Ureter (tissue), 1 donor: ENCODE measurements around the gene CDH23. TPM values are rescaled to one million over a fixed set of nuclear protein-coding genes. Genes with fewer than 3 reads are reported as not detected.

Source experiments
- DNase-seq: peaks from one replicate; pipeline ENCODE4 v3.0.0-alpha.2; 2020; ENCODE audit warnings: low spot score
- total RNA-seq: library from RNA; stranded (reverse); gene quantifications from one replicate; pipeline ENCODE4 v1.2.4, GENCODE V29; 2023
- donor health status: DM: yes; HTN: yes; CAD: no.

The CDH23 gene
- total RNA-seq, 1 donor from 2014 or later = 79.3 TPM

DNA sequence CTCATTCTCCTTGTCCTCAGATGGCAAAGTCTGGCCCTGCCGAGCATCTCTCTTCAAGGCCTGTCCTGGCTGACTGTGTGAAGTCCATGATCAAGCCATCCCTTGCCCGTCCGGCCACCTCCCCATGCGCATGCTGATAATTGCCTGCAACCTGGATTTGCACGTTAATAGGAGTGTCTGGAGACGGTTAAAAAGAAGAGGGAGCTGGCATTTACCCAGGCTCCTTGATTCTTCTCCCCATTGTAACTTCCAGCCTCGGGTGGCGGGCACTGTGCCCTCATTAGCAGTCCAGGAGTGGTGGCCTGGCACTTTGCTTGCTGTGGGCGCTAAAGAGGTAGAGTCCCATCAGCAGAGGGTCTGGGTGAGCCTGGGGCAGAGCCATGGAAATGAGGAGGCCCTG lies 165.5 kb downstream of the CDH23 start:
- DNase-seq = no peak

DNA sequence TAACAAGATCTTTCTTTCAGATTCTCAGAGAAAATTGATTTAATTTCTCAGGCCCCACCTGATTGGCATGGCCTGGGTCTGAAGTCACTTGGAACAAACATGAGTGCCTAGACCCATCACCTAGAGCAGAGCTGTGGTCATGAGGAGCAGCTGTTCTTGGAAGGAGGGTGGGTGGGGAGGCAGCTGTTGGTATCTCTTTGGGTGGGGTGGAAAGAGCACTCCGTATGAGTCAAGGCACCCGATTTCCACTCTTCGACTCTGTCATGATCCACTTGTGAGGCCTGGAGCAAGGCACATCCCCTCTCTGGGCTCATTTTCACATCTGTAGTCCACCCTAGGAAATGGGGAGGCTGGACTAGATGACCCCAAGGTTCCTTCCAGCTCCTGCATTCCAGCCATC lies 166.2 kb downstream of the CDH23 start:
- DNase-seq = no peak

DNA sequence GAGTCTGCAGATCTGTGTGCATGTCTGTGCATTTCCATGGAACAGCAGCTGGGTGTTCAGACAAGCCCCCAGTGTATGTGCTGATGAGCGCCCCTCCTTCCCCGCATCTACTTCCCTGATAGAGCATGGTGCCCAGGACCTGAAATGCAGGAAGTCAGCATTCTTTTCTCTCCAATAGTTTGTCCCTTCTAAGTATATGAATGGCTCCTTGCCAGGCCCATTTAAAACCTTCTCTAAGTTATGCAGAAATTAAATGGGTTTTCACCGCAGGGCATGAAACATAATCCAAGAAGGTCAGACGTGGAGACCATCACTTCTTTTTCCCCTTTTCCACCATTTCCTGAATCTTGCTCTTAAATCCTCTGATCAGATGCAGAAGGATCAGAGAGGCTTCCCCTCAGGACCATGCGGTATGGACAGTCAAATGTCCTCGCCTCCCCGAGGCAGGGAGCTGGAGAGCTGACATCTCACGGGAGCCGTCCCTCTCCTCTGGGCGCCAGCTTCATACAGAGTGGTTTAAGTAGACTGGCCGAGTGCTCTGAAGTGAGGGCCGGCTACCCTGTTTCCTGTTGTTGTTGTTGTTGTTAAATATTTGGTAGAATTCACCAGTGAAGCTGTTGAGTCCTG lies 167.6 kb downstream of the CDH23 start:
- DNase-seq = no peak

DNA sequence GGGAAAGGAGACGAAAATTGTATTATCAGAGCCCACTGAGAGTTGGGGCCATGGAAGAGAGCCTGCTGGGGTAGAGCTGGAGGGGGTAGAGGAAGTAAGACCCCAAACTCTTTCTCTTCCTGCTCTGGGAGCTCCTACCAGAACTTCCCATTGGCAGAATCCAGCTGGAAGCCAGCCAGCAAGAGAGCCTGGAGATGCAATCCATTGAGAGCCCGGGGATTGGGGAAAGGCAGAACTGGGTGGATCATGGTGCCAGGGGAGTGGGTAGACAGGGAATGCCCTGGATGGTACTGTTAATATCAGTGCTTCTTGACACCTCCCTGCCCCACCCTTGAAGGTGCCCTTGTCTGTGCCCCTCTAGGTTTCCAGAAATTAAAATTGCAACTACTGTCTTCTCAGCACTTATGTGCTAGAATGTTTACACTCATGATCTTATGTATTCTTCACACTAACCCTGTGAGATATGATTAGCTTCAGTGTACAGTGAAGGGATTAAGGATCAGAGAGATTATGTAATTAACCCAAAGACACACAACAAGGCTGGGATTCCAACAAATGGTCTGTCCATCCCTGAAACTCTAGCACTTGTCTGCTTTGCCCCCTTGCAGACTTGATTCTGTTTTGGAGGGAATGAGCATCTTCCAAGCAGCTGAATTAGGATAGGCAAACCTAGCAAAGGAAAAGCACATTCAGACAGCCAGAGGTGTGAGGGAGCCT lies 168.7 kb downstream of the CDH23 start:
- DNase-seq = no peak

DNA sequence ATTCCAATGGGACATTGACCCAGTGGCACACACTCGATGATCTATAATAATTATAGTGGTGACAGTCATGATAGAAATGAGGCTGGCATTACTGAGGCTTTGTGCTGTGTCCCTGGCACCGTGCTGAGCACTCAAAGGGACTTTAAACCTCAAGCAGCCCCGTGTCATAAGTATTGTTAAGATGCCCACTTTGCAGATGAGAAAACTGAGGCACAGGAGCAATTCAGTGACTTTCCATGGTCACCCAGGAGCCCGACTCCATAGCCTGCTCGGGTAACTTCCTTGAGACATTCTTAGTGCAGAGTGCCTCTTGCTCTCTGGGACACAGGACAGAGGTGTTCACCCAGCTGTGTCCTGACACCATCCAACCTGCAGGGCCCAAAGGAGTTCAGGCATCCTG lies 170.3 kb downstream of the CDH23 start:
- no peak for DNase-seq

DNA sequence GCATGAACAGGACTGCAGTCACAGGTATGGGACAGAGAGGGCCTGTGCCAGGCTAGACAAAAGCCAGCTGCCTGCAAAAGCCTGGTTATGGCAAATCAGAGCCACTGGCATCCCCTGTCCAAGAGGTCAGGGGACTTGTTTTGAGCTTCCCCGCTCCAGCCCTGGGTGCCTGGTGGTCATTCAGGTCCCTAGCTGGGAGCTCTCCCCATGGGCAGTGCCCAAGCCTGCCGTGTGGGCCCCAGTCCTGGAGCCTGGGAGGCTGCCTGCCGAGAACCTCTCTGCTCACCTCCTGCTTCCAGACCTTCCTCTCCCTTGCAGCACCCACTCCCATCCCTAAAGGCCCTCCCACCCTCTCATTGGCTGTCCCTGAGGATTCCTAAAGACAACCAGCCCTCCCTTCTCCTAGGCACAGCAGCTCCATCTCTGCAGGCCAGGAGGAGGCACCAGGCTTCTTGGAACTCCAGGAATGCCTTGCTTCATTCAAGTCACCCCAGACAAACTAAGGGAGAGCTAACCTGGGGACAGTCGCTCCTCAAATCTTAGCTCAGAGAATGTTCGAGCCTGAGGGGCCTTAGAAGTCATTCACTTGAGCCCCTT lies 172.3 kb downstream of the CDH23 start:
- no peak for DNase-seq

DNA sequence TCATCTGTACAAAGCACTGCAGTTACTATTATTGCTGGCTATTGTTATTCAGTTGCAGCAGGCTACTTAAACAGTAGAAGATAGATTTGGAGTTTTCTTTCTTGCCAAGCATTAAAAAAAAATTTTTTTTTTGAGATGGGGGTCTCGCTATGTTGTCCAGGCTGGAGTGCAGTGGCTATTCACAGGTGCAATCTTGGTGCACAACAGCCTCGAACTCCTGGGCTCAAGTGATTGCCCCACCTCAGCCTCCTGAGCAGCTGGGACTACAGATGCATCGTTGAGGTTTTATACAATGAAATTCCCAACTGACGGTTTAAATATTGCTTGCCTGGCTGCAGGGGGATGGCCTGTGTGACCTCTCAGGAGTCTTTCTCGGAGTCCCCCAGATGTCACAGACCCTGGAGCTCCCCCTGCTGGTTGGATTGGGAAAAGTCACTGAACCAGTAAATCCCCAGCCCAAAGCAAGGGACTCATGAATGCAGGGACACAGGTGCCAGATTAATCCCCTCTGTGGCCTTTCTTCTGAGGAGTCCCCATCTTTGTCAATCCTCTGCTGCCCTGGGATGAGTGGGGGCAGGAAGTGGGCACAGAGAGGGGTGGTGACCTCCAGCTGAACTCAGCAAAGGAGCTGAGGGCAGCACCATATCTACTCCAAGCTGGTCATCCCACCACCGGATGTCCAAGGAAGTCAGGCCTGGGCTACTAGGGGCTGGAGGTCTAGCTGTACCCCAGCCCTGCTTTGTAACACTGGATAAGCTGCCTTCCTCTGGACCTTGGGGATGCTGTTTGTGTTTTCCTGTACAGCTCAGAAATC lies 173.3 kb downstream of the CDH23 start:
- peak; percentile 85 for DNase-seq

DNA sequence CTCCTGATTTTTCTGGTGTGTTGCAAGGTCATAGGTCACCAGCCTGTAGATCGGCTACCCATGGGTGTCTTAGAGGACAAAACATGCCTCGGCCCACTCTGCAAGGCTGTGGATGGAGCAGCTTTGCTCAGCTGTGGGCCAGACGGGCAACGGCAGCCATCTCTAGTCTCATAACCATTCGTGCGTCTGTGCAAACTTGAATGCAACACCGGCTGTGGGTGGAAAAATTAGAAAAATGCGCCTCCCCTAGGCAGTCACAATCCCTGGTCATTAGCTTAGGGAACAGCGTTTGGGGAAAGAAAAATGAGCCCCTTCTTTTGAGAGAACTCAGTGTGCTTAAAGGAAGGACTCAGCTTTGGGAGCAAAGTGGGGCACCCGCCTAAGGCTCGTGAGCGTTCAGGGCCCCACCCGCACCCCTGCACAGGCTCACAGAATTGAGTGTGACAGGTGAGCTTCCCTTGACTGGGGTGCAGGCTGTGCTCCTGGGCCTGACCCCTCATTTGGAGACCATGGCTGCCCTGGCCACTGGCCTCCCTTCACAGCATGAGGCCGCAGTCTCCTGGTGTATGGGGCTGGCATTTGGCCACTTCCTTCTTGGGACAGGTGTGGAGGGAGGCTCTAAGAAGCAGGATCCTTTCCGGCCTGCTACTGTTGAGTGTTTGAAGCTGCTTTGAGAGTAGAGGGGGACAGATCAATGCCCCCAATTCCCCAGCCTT lies 174.9 kb downstream of the CDH23 start:
- DNase-seq = no peak

DNA sequence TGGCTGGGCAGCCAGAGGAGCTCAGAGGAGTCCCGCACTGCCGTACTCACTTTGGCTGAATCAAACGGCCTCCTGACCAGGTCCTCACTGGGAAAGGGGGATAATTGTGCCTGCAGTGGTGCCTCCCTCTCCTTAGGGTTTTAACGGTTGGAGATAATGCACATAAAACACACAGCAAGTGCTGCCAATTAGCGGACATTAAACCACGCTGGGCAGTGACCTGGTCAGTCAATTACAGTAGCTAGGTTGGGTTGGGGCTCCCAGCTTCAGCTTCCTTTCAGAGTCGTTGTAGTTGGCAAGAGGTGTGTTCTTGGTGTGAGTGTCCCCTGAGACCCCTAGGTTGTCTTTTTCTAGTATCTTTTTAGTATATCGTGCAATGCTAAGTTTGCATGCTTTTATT lies 176.2 kb downstream of the CDH23 start:
- DNase-seq = no peak

DNA sequence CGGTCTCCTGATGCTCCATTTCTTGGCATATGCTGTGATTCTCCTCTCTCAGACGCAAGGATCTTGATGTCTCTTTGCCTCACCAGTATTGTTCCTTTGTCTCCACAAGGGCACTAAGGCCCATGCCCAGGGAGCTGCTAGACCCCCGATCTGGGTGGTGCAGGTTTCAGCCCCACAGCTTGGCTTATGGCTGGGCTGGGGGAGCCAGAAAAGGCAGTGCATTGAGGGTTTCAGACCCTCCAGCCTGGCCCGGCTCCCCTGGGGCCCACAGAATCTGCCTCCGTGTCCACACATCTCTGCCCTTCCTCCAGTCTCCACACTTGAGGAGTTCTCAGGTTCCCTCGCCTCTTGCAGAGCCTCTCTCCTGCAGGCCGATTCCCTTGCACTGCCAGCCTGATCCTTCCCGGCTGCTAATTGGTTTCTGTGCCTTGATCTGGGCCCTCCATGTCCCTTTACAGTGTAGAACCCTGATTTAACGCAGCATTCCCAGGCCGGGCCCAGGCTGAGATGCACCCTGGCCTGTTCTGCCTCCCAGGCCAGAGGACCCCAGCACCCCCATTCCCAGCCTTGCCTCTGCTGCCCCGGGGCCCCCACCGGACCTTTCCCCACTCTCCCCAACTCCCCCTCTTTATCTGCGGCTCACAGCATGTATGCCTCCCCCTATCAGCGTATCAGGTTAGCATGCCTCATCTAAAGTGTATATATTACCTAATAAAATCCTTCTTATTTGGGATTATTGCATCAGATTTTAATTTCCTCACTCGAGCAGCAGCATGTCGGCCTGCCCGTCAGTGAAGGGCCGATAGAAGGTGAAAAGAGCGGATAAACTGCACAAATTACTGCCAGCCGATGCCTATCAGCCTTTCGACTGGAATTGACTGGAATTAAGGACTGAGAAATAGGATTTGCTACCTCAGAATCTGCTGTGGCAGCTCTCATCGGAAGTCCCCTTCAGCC lies 177.1 kb downstream of the CDH23 start:
- no peak for DNase-seq

DNA sequence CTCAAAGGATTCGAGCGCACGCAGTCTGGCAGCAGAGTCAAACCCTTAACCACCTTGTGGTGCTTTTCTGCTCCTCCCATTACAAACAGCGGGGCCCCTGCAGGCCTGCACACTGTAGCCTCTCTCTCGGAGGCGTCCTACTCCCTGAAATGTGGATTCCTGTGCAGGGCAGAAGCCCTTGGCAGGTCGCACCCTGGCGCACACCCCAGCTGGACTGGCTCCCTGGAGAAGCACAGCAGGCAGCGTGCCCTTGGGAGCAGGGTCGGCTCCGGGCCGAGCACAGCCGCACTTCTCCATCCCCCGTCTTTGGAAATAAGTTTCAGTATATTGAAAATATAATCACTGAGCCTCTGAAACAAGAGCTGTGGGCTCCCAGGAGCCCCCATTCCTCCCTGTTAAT lies 178.7 kb downstream of the CDH23 start:
- DNase-seq = peak; percentile 53

DNA sequence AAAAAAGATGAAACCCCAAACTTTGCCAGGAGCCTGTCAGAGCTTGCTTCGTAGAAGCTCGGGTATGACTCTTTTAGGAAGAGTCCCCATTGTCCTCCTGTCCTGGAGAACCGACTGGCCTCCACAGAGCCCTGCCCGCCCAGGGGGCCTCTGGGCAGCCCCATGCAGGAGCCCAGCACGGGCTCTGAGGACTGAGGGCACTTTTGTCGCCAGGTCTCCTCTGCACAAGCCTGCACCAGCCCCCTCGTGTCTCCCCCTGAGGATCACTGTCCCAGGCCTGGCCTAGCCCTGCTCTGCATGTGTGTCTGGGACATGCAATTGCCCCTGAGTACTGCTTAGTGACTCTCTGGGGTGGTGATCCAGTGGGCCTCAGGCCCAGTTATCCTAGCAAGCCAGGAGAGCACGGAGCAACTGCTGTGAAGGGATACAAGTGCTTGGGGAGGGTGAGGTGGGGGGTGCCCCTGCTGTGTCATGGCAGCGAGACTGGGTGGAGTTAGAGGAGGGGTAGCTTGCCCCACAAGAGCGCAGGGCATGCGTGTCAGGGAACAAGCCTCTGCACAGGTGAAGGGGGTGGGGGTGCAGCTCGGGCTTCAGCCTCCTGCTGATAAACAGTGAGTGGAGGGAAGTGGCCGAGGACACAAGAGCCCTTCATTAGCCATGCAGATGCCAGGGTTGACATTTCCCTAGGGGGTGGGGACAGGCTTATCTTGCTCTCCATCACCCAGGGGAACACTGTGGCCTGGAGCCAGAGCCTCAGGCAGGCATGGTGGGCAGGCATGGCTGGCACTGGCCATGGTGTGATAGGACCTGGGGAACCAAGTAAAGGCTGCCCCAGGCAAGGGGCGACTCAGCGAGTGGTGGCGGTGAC lies 179.4 kb downstream of the CDH23 start:
- no peak for DNase-seq

DNA sequence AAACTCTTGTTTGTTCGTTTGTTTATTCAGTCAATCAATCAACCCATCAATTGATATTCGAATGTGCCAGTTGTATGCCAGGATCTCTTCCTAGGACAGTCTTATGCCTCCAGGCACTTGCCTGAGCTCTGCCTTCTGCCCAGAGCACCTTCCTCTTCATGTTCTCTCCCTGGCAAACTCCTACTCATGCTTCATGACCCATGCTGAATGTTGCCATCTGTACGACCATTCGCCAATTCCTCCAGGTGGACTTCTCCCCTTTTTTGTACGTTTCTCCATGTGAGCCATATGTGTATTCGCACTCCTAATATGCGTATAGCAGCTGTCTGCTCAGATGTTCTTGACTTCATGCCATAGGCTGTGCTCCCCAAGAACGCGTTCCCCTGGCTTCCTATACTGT lies 180.1 kb downstream of the CDH23 start:
- DNase-seq = no peak

DNA sequence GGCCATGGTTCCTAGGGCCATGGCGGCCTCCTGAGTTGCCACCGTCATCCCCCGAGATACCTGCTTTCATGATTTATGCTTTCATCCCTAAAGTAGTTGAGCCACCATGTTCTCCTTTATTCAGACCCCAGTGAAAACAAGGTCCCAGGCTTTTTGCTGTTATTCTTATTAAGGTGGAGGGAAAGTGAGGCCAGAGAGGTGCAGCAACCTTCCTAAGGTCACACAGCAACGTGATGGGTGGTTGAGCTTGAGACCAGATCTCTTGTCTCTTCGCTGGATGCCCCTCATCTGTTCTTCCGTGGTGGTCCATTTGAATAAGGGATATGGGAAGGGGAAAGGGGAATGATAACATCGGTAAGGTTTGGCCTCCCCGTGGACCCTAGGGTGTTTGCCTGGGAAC lies 180.6 kb downstream of the CDH23 start:
- DNase-seq = no peak

DNA sequence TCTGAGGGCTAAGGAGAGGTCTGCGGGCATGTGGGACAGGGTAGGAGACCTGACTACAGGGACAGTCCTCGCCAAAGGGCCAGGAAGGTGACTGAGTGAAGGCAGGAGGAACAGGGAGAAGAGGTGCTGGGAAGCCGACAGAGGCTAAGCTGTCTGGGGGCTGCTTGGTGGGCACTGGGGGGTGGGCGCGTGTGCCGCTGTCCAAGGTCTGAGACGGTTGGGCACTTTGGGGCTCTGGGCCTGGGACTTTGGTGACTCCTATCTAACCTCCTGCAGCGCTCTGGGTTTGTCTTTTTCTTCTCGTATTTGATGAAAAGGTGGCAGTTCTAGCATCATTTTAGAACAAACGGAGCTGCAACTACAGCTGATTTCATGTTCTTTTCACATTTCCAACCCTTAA lies 181.3 kb downstream of the CDH23 start:
- DNase-seq = no peak

DNA sequence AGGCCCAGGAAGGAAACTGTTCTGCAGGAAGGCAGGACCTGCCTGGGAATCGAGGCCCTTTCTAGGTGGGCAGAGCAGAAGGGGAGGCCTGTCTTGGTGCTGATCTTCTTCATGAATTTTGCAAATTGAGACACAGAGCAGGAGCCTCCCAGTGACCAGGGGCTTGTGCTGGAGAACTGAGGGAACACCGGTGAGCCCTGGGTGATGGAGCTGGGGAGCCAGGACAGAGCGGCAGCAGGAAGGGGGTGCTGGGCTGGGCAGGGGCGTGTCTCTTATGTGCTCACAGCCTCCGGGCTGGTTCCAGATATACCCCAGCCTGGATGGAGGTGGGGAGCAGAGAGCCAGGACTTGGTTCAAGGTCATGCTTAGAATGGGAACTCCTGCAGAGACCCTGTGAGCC lies 182.9 kb downstream of the CDH23 start:
- DNase-seq = no peak

DNA sequence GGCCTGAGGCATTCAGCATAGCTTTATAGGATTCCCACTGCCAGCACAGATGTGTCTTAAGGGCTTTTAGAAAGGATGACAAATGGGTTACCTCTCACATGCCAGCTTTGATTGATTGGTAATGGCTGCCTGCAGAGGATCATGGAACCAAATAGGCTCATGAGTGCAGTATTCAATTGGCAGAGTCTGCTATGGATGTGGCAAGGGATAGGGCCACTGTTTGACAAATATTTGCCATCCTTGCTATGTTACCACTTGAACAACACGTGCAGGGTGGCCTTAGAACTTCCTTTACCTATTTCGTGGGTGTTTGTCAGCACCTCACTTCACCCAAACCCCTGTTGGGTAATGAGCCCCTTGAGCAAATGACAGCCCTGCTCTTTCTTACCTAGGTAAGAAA lies 183.7 kb downstream of the CDH23 start:
- no peak for DNase-seq

DNA sequence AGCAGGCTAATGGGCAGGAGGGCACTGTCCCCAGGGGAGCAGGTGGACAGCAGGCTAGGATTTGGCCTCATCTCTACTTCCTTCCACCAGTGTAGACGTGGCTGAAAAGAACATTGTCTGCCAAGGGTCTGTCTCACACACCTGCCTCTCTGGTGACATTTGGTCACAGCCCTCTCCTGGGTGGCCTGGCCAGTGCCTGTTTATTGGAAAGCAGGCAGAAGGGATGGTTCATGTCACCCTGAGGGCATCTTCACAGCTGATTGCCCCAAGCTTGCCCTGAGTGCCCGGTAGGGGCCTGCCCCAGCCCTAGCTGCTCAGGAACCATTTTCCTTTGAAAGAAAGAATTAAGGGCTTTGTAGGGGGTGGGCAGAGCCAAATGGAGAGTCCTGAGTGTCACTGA lies 184.2 kb downstream of the CDH23 start:
- DNase-seq = no peak

DNA sequence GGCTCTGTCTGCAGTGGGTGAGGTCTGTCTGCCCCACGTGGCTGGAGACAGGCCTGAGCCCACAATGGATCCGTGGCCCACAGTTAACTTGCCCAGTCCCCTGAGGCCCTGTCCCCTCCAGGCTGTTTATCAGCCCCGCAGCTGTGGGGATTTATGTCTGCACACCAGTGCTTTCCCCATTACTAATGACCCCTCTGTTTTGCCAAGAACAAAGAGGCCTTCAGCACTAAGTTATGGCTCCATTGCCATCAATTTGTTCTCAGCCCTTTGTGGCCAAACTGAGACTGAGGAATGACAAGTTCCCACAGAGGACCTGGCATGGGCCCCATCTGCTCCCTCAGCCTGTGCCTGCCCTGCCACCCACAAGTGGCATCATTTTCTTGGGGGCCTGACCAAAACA lies 184.7 kb downstream of the CDH23 start:
- DNase-seq = no peak

DNA sequence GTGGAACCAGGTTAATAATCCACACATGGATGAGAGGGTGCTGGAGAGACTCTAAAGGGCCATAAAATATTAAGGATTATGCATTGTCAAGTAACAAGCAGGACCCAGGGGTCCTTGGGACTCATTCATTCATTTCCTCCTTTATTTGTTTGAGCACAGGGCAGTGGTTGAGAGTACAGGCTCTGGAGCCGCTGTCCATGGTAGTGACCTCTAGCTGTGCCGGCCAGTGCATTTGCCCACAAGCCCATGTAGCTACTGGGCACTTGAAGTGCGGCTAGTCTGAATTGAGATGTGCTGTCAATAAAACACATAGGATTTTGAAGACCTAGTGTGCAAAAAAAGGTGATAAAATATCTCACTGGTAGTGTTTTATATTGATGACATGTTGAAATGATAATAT lies 185.3 kb downstream of the CDH23 start:
- DNase-seq = no peak
